ENCODE measurements around the gene DHRS4. TPM values are rescaled to one million over a fixed set of nuclear protein-coding genes. Genes with fewer than 3 reads are reported as not detected.
"Not testable (repeated sequence)": the region's sequence is repeated elsewhere in the genome, so short reads cannot be mapped to it uniquely, and the experiment has no call there.

Gene DHRS4
- polyA plus RNA-seq, 1 donor from 2014 or later = 7.8 TPM

DNA sequence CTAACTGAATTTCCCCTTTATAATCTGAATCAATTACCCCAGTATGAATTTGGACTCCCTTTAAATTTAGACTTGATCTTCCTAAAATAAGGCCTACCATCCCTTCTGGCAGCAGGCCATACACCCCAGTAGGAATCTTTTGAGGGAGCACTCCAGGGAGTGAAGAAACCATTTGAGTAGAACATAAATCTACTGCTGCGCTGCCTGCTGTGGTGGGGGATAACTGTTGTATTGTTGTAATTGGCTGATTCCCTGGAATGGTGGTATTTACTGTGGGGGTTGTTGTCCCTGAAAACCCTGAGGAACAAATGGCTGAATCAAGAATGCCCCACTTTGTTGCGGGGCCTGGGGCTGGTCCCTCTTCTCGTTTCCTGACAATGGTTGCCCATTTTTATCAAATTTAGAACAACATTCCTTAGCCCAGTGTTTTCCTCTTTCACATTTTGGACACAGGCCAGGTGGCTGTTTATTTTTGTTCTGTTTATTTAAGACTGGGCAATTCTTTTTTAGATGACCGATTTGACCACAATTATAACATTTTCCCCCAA lies 59.2 kb downstream of the DHRS4 start:
- H3F3A ChIP-seq (ENCODE audit: insufficient read depth, low read length, poor library complexity, severe bottlenecking); H3K9me2 ChIP-seq (ENCODE audit: insufficient read depth, low read length); H3K9me3 ChIP-seq (ENCODE audit: low read length); H3K27ac ChIP-seq (ENCODE audit: low read length); H2AFZ ChIP-seq (ENCODE audit: low read depth, low read length); H3K27me3 ChIP-seq (ENCODE audit: insufficient read depth, low read depth, low read length); H3K9ac ChIP-seq (ENCODE audit: low read length); H3K4me3 ChIP-seq (ENCODE audit: low read length); H3K36me3 ChIP-seq (ENCODE audit: insufficient read depth, low read length); H4K20me1 ChIP-seq (ENCODE audit: insufficient read depth); H3K79me2 ChIP-seq (replicated peaks; ENCODE audit: insufficient read depth, low read length); H3K4me2 ChIP-seq (ENCODE audit: low read length): not testable (repeated sequence)

DNA sequence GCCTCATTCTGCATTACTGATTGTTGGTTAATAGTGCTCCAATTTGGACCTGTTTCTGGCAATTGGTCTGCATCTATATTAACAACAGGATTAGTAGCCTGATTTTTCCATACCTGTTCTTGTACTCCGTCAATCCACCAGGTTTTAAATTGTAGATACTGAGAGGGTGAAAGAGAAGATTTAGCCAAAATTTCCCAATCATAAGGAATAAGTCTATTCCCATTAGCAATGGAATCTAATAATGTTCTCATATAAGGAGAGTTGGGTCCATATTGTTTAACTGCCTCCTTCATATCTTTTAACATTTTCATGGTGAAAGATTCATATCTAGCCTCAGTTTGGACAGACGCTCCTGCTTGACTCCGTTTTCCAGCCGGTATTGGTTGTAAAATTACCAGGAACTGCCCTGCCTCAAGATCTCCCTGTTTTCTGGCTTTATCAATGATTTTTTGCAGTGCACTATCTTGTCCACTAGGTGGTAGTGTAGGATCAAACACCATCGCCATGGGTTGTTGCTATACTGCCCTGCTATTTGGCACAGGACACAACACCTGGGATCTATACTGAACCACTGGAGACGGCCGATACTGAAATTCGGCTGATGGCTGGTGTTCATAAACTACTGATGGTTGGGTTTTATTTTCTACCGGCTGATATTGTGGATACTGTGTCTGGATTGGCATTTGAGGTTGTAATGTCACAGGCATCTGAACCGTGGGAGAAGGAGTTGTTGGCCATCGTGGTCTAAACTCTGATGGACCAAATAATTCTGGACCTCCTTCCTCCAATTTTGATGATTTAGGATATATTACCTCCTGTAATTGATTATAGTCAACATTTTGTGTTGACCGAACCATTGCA lies 60.3 kb downstream of the DHRS4 start:
- peak; percentile 96 for TF ChIP-seq SMC3 (conservative IDR thresholded peaks at IDR 0.05; ENCODE audit: poor library complexity)
- no peak for TF ChIP-seq POLR2AphosphoS5 (IDR thresholded peaks at IDR 0.05)
- TF ChIP-seq TAF1 (IDR thresholded peaks at IDR 0.05; ENCODE audit: low read depth) = no peak
- TF ChIP-seq EZH2 (IDR thresholded peaks at IDR 0.05; ENCODE audit: borderline replicate concordance, insufficient read depth, low read length, poor library complexity, severe bottlenecking) = no peak
- TF ChIP-seq, protein P1, sequence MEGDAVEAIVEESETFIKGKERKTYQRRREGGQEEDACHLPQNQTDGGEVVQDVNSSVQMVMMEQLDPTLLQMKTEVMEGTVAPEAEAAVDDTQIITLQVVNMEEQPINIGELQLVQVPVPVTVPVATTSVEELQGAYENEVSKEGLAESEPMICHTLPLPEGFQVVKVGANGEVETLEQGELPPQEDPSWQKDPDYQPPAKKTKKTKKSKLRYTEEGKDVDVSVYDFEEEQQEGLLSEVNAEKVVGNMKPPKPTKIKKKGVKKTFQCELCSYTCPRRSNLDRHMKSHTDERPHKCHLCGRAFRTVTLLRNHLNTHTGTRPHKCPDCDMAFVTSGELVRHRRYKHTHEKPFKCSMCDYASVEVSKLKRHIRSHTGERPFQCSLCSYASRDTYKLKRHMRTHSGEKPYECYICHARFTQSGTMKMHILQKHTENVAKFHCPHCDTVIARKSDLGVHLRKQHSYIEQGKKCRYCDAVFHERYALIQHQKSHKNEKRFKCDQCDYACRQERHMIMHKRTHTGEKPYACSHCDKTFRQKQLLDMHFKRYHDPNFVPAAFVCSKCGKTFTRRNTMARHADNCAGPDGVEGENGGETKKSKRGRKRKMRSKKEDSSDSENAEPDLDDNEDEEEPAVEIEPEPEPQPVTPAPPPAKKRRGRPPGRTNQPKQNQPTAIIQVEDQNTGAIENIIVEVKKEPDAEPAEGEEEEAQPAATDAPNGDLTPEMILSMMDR (IDR thresholded peaks at IDR 0.05; ENCODE audit: poor library complexity, severe bottlenecking) = peak; percentile 98
- TF ChIP-seq MXI1 (conservative IDR thresholded peaks at IDR 0.05; ENCODE audit: poor library complexity, severe bottlenecking) = no peak
- TF ChIP-seq, protein P2, sequence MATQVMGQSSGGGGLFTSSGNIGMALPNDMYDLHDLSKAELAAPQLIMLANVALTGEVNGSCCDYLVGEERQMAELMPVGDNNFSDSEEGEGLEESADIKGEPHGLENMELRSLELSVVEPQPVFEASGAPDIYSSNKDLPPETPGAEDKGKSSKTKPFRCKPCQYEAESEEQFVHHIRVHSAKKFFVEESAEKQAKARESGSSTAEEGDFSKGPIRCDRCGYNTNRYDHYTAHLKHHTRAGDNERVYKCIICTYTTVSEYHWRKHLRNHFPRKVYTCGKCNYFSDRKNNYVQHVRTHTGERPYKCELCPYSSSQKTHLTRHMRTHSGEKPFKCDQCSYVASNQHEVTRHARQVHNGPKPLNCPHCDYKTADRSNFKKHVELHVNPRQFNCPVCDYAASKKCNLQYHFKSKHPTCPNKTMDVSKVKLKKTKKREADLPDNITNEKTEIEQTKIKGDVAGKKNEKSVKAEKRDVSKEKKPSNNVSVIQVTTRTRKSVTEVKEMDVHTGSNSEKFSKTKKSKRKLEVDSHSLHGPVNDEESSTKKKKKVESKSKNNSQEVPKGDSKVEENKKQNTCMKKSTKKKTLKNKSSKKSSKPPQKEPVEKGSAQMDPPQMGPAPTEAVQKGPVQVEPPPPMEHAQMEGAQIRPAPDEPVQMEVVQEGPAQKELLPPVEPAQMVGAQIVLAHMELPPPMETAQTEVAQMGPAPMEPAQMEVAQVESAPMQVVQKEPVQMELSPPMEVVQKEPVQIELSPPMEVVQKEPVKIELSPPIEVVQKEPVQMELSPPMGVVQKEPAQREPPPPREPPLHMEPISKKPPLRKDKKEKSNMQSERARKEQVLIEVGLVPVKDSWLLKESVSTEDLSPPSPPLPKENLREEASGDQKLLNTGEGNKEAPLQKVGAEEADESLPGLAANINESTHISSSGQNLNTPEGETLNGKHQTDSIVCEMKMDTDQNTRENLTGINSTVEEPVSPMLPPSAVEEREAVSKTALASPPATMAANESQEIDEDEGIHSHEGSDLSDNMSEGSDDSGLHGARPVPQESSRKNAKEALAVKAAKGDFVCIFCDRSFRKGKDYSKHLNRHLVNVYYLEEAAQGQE (IDR thresholded peaks at IDR 0.05; ENCODE audit: borderline replicate concordance) = no peak
- TF ChIP-seq RAD21 (conservative IDR thresholded peaks at IDR 0.05) = peak; percentile 97
- no peak for TF ChIP-seq EP300 (conservative IDR thresholded peaks at IDR 0.05; ENCODE audit: poor library complexity, severe bottlenecking)
- H3K27me3 ChIP-seq (ENCODE audit: insufficient read depth, low read depth, low read length) = no peaks in the 10 kb centered on the region
- H3K9me3 ChIP-seq (ENCODE audit: low read length) = no peaks in the 10 kb centered on the region
- no peaks in the 10 kb centered on the region for H4K20me1 ChIP-seq (ENCODE audit: insufficient read depth)
- no peaks in the 10 kb centered on the region for H3K79me2 ChIP-seq (replicated peaks; ENCODE audit: insufficient read depth, low read length)
- H3K27ac ChIP-seq (ENCODE audit: low read length) = no peak overlapping the region
- no peak overlapping the region for H3K4me3 ChIP-seq (ENCODE audit: low read length)
- no peaks in the 10 kb centered on the region for H3K36me3 ChIP-seq (ENCODE audit: insufficient read depth, low read length)
- H3K9me2 ChIP-seq (ENCODE audit: insufficient read depth, low read length) = no peaks in the 10 kb centered on the region
- no peak overlapping the region for H3K9ac ChIP-seq (ENCODE audit: low read length)
- no peak overlapping the region for H3K4me2 ChIP-seq (ENCODE audit: low read length)
- no peaks in the 10 kb centered on the region for H3F3A ChIP-seq (ENCODE audit: insufficient read depth, low read length, poor library complexity, severe bottlenecking)
- H2AFZ ChIP-seq (ENCODE audit: low read depth, low read length) = no peak overlapping the region

DNA sequence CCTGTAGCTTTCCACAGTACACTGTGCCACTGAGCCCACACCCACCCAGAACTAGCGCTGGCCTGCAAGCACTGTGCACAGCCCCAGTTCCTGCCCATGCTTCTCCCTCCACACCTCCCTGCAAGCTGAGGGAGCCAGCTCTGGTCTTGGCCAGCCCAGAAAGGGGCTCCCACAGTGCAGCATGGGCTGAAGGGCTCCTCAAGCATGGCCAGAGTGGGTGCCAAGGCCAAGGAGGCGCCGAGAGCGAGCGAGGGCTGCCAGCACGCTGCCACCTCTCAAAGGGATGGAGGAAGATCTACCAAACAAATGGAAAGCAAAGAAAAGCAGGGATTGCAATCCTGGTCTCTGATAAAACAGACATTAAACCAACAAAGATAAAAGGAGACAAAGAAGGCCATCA lies 62.2 kb downstream of the DHRS4 start:
- not testable (repeated sequence) for H3F3A ChIP-seq (ENCODE audit: insufficient read depth, low read length, poor library complexity, severe bottlenecking); H3K79me2 ChIP-seq (replicated peaks; ENCODE audit: insufficient read depth, low read length); H3K4me3 ChIP-seq (ENCODE audit: low read length); H3K9me2 ChIP-seq (ENCODE audit: insufficient read depth, low read length); H3K9ac ChIP-seq (ENCODE audit: low read length); H3K36me3 ChIP-seq (ENCODE audit: insufficient read depth, low read length); H3K4me2 ChIP-seq (ENCODE audit: low read length); H3K27ac ChIP-seq (ENCODE audit: low read length); H3K9me3 ChIP-seq (ENCODE audit: low read length); H4K20me1 ChIP-seq (ENCODE audit: insufficient read depth); H2AFZ ChIP-seq (ENCODE audit: low read depth, low read length); H3K27me3 ChIP-seq (ENCODE audit: insufficient read depth, low read depth, low read length)

All from neural cell (in vitro differentiated cells).